Epithelial cell of esophagus (primary cell): Measurements from ENCODE around the gene C17orf58.

ENCODE experiments used
- DNase-seq: peaks from one replicate; pipeline ENCODE4 v3.0.0; 2010; ENCODE audit warnings: low read depth
- H3K4me3 ChIP-seq: 2 replicates; pipeline ENCODE4 v1.5.1; 2011; ENCODE audit warnings: mild to moderate bottlenecking, low read length, control low read depth
- CTCF ChIP-seq: IDR thresholded peaks from 2 replicates; pipeline ENCODE4 v1.5.1; 2011; ENCODE audit warnings: low read depth, mild to moderate bottlenecking, low read length, control low read depth, inconsistent platforms; ENCODE audit not compliant: insufficient read depth; ENCODE audit errors: missing control alignments

C17orf58 gene

DNA sequence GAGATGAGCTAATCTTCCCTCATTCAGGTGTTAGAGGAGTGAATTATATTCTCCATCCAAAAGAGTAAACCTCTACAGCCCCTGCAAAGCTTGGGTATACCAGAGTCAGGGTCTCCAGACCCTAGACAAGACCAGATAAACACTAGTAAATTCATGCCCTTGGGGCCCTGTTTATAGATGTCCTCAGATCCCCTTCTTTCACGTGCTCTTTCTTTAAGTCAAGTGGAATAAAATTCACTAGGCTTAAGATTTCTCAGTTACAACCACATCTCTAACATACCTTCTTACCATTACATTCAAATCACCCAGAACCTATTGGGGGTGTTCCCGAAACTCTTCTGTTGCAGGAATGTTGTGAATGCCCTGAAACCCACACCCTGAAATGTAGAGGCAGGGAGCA is 2.2 kb upstream of the C17orf58 start:
- no peak for TF ChIP-seq CTCF
- DNase-seq = no peak
- no peak overlapping the region for H3K4me3 ChIP-seq

DNA sequence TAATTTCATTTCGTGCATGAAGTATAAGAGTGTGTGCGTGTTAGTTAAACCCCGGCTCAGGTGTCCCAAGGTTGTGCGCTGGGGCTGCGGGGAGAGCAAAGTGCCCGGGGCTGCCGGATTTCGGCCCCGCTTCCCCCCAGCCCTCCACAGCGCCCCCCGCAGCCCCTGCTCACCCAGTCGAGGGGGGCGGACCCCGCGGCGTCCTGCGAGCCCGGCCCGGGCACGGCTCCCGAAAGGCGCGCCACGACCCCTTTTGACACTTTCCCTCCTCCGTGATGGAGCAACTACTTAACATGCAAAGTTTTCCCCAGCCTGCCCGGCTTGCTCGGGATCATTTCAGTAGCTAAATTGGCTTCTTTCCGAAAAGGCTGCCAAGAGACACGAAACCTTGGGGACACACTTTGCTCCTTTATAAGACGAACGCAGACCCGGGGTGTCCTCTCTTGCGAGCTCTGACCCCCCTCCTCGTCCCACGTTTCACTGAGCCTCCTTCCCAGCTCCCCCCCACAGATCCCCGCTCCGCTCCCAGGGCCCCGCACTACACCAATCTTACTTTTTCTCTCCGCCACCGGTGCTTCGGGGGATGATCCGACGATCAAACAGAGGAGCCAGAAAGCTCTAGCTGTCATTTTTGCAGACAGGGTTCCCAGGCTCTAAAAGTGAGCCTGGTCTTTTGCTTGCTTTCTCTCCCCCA is 552 bp downstream of the C17orf58 start:
- TF ChIP-seq CTCF = no peak
- peak; percentile 21 for DNase-seq
- peak overlapping the region; percentile 49 for H3K4me3 ChIP-seq

DNA sequence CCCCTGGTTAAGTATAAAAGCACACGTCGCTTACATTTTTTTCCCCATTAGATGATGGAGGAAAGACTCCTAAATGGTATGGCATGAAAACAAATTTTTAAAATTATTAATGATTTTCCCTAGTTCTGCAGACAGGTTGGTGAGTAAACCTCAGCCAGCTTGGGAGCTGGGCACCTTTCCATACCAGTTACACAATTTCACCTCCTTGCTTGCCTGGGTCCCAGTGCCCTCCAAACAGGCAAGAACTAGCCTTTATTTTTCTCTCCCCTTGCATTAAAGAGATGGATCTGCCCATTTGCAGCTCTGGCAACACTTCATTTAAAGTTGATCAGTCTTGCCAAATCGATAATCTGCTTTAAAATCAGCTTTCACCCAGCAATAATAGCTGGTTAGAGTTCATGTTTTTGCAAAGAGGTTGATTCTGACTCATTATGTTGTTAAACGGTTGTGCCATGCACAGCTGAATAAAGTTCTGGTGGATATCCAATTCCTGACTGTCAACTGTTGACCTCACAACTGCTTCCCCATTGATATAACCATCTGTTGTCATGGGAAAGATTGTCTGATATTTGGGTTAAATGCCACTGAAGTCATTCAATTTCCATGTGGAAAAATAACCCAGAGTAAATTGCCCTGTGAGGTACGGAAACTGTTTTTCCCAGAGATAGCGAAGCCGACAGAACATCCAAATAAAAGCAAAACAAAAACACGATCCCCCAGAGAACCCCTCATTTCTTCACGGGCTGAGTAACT is 1.3 kb downstream of the C17orf58 start:
- peak overlapping the region; percentile 49 for H3K4me3 ChIP-seq

DNA sequence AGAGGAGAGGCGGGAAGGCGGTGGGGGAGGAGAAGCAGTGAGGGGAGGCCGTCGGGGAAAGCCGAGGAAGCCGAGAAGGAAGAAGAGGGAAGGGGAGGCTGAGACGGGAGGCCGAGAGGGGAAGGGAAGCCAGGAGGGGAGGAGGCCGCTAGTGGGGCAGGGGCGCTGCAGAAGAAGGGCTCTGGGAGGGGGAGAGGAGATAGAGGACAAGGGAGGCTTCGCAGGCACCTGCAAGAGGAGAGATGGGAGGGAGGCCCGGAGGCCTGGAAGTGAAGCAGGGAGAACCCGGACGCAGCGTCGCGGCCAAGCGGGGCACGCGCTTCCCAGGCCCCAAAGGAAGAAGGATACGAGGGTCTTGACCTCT is 2.3 kb downstream of the C17orf58 start:
- peak overlapping the region; percentile 78 for H3K4me3 ChIP-seq
- no peak for DNase-seq

More for the DNA sequence above, 1.3 kb downstream of the C17orf58 start:
- TF ChIP-seq CTCF = no peak
- DNase-seq = peak; percentile 76

GRCh38 chr17:67993153-67993997 is 2.9 kb downstream of the C17orf58 start:
- peak overlapping the region; percentile 78 for H3K4me3 ChIP-seq
- TF ChIP-seq CTCF = peak; percentile 8
- peak; percentile 85 for DNase-seq

More for the DNA sequence above, 2.3 kb downstream of the C17orf58 start:
- TF ChIP-seq CTCF = no peak

DNA sequence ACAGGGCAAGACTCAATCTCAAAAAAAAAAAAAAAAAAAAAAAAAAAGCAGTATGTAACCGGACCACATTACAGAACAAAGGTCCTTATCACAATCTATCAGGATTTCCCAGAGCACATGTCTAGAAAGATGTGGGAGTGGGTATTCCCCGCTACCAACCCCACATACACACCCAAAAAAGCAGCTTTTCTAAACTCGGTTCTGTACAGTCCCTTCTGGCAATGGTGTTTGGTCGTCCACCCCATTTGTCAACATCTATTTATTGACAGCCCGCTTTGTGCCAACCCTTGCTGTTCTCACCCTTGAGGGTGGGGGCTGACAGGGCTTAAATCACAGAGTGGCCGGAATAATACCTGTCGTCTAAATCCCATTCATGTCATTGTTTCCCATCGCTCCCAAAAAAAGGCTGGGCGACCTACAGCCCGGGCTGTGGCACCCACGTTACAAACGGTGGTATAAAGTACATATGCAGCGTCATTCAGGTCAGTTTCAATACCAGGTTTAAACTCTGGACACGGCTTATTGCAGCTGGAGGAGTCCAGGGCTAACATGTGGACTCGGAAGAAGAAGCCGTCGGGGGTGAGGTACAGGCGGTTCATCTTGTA is 3.6 kb downstream of the C17orf58 start:
- H3K4me3 ChIP-seq = peak overlapping the region; percentile 70
- TF ChIP-seq CTCF = no peak
- DNase-seq = no peak
